K562 treated with DMSO at 1 percent for 12 hours (cell line): ENCODE results near the gene ZNF780B. TPM values are rescaled to one million over a fixed set of nuclear protein-coding genes. Genes with fewer than 3 reads are reported as not detected.

ENCODE experiments used
- total RNA-seq: library from RNA; unstranded; fragments of 300-600 nt; gene quantifications from 2 replicates; pipeline ENCODE4 v1.2.3, GENCODE V29; 2022; ENCODE audit not compliant: insufficient read depth

Gene ZNF780B
- total RNA-seq = 2.6 and 10.7 TPM in 2 replicates

DNA sequence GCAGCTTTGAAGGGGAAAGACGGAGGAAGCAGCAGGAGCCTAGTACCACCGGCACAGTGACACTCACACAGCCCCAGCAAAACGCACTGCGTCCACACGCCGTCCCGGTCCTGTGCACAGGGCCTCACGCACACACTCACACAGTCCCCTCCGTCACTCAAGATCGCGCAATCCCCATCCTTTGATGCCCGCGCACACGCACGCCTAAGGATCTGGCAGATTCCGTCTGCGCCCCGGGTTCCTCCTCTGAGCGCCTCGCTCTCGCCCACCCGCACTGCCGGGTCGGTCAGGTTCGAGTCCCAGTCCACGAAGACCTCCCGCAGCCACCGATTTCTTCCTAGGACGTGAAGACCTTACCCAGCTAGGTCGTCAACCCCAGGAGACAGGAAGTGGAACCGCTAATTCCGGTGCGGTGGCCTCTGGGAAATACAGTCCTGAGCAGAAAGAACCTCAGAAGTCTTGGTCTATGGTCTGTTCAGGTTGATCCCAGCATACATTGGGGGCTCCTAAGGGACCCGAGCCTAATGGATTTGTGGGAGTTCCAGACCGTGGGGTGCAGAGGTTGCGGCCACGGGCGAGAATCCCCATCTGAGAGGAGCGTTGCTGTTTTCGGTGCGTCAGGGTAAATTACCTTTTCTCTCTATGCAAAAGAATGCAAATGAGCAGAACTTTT is at the start of gene ZNF780B:
Gene ZNF780B (minus strand): TSS at position 400 of the 673 bp plus-strand sequence. CDS start 5,899 bp downstream, outside the sequence.

DNA sequence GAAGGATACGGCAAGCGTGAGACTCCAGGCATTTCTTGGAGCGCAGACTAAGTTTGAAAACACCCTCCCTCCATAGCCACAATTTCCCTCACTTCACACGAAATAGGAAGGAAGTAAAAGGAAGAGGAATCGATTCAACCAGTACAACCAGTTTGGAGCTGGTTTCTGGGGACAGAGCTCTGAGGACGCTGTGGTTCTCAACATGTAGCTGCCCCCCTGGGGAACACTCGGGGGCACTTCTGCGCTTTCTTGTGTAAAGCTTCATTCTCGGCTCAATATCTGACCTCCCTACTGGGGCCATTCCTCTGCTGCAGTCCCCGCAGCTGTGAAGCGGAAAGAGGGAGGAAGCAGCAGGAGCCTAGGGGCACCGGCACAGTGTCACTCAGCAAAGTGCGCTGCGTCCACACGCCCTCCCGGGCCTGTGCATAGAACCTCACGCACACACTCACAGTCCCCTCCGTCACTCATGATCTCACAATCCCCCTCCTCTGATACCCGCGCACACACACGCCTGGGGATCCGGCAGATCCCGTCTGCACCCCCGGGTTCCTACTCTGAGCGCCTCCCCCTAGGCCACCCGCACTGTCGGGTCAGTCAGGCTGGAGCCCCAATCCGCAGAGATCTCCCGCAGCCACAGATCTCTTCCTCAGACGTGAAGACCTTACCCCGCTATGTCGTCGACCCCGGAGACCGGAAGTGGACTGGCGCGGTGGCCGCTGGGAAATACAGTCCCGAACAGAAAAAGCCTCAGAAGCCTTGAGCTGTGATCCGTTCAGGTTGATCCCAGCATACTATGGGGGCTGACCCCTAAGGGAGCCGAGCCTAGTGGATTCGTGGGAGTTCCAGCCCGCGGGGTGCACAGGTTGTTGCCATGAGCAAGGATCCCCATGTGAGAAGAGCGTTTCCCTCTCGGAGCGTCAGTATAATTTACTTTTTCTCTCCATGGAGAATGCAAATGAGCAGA is 34.5 kb upstream of the ZNF780B start, which contains the start of gene ZNF780A:
Gene ZNF780A (minus strand): TSS at position 703 of the 964 bp plus-strand sequence. CDS start 6,190 bp downstream, outside the sequence.

GRCh38 chr19:39996811-39997637 is 59.0 kb downstream of the ZNF780B start, which contains the start of gene ZNF546:
TSS of gene ZNF546 (plus strand) at chr19:39997060. CDS start at chr19:39998327, 1,267 bp downstream.

Other genes with a start within 250 kb of the ZNF780B start
- gene DYRK1B, start 222.1 kb downstream of the ZNF780B start, total RNA-seq = 8.2 and 12.6 TPM in 2 replicates
- 323 and 470 TPM in 2 replicates for gene FBL, start 209.9 kb downstream of the ZNF780B start, total RNA-seq
- gene FCGBP, start 121.6 kb downstream of the ZNF780B start, total RNA-seq = 0.27 and 0.31 TPM in 2 replicates
- 120 and 143 TPM in 2 replicates for gene PSMC4, start 85.1 kb downstream of the ZNF780B start, total RNA-seq
- 0.18 and 3.3 TPM in 2 replicates for gene ZNF546, start 59.2 kb downstream of the ZNF780B start, total RNA-seq
- 21.2 and 22.3 TPM in 2 replicates for gene ZNF780A, start 34.7 kb upstream of the ZNF780B start, total RNA-seq
- 13.6 and 16.6 TPM in 2 replicates for gene MAP3K10, start 135.2 kb upstream of the ZNF780B start, total RNA-seq
- not detected in 2 replicates for gene TTC9B, start 162.2 kb upstream of the ZNF780B start, total RNA-seq
- gene CCNP, start 170.5 kb upstream of the ZNF780B start, total RNA-seq = not detected in 2 replicates
- 18.8 and 58.1 TPM in 2 replicates for gene AKT2, start 229.1 kb upstream of the ZNF780B start, total RNA-seq